CD14-positive monocyte (primary cell): ENCODE results near the gene EEPD1. TPM values are rescaled to one million over a fixed set of nuclear protein-coding genes. Genes with fewer than 3 reads are reported as not detected.

ENCODE experiments used
- DNase-seq, 3 donors: peaks; one replicate each; pipeline ENCODE4 v3.0.0-alpha.2; 2011 to 2022
- H2AFZ ChIP-seq: 2 replicates; pipeline ENCODE4 v1.6.0; 2012; ENCODE audit warnings: mild to moderate bottlenecking, low read depth, low read length, inconsistent platforms; ENCODE audit not compliant: insufficient read depth, poor library complexity, severe bottlenecking
- H3K27ac ChIP-seq, 2 donors: 1 replicate in 1 of 2; 2 replicates in 1 of 2; pipeline ENCODE4 v1.5.1; 2012 to 2013; ENCODE audit warnings: low read length in 2 of 2, control low read depth in 1 of 2, inconsistent platforms in 1 of 2, low read depth in 1 of 2, mild to moderate bottlenecking in 1 of 2
- H3K27me3 ChIP-seq, 2 donors: one replicate each; pipeline versions ENCODE4 v1.6.0 to v1.6.1; 2011 to 2013; ENCODE audit warnings: low read length in 2 of 2; ENCODE audit not compliant: control insufficient read depth in 2 of 2, insufficient read depth in 2 of 2
- H3K36me3 ChIP-seq, 2 donors: replicated peaks in 1 of 2; 1 replicate in 1 of 2; 2 replicates in 1 of 2; pipeline versions ENCODE4 v1.5.1 to v1.6.1; 2012 to 2013; ENCODE audit warnings: low read length in 2 of 2, control low read depth in 1 of 2, inconsistent platforms in 1 of 2, mild to moderate bottlenecking in 1 of 2; ENCODE audit not compliant: insufficient read depth in 2 of 2, control insufficient read depth in 1 of 2
- H3K4me1 ChIP-seq, 2 donors: 1 replicate in 1 of 2; 2 replicates in 1 of 2; pipeline versions ENCODE4 v1.5.1 to v1.6.1; 2012 to 2013; ENCODE audit warnings: low read length in 2 of 2, control low read depth in 1 of 2, inconsistent platforms in 1 of 2, mild to moderate bottlenecking in 1 of 2, moderate library complexity in 1 of 2; ENCODE audit not compliant: insufficient read depth in 2 of 2, control insufficient read depth in 1 of 2
- H3K4me2 ChIP-seq: replicated peaks from 2 replicates; pipeline ENCODE3; 2012; ENCODE audit warnings: low read length, moderate library complexity, mild to moderate bottlenecking; ENCODE audit not compliant: poor library complexity, severe bottlenecking; ENCODE audit errors: extremely low read depth
- H3K4me3 ChIP-seq, 3 experiments: fragments of 200-600 bp in 1 of 3; sonication (generic) in 1 of 3; replicated peaks in 1 of 3; 1 replicate in 2 of 3; 2 replicates in 1 of 3; pipeline ENCODE4 v1.5.1; 2011 to 2013; ENCODE audit warnings: low read length in 3 of 3, mild to moderate bottlenecking in 3 of 3, control low read depth in 2 of 3, low read depth in 2 of 3, inconsistent platforms in 1 of 3, moderate library complexity in 1 of 3
- H3K79me2 ChIP-seq: 2 replicates; pipeline ENCODE4 v1.6.0; 2012; ENCODE audit warnings: mild to moderate bottlenecking, control low read depth, inconsistent platforms, low read length, moderate library complexity; ENCODE audit not compliant: insufficient read depth
- H3K9ac ChIP-seq: 2 replicates; pipeline ENCODE4 v1.6.0; 2017; ENCODE audit warnings: low read length, mild to moderate bottlenecking; ENCODE audit not compliant: insufficient read depth, poor library complexity, severe bottlenecking
- H3K9me3 ChIP-seq, 2 donors: replicated peaks in 1 of 2; 1 replicate in 1 of 2; 2 replicates in 1 of 2; pipeline versions ENCODE4 v1.5.1 to v1.6.1; 2012 to 2013; ENCODE audit warnings: low read length in 2 of 2, control low read depth in 1 of 2; ENCODE audit not compliant: control insufficient read depth in 1 of 2, insufficient read depth in 1 of 2
- H4K20me1 ChIP-seq: 2 replicates; pipeline ENCODE4 v1.6.0; 2012; ENCODE audit warnings: mild to moderate bottlenecking, low read length, control low read depth, moderate library complexity; ENCODE audit not compliant: insufficient read depth
- H3K27ac Mint-ChIP-seq, 7 donors: one replicate each; pipeline ENCODE4 v1.8.0; 2020; ENCODE audit warnings: mild to moderate bottlenecking in 7 of 7, mixed read lengths in 7 of 7, moderate library complexity in 6 of 7, inconsistent platforms in 2 of 7
- H3K27me3 Mint-ChIP-seq, 3 donors: one replicate each; pipeline ENCODE4 v1.8.0; 2021 to 2022; ENCODE audit warnings: low read depth in 3 of 3, mild to moderate bottlenecking in 3 of 3, mixed read lengths in 3 of 3, moderate library complexity in 3 of 3, inconsistent platforms in 1 of 3
- H3K36me3 Mint-ChIP-seq, 2 donors: one replicate each; pipeline ENCODE4 v1.8.0; 2020; ENCODE audit warnings: mixed read lengths in 2 of 2, inconsistent platforms in 1 of 2, mild to moderate bottlenecking in 1 of 2
- H3K4me1 Mint-ChIP-seq: one replicate; pipeline ENCODE4 v1.8.0; 2020; ENCODE audit warnings: mild to moderate bottlenecking, mixed read lengths
- H3K4me3 Mint-ChIP-seq, 2 donors: one replicate each; pipeline ENCODE4 v1.8.0; 2020; ENCODE audit warnings: mild to moderate bottlenecking in 2 of 2, mixed read lengths in 2 of 2, moderate library complexity in 1 of 2
- H3K9me3 Mint-ChIP-seq, 7 donors: one replicate each; pipeline ENCODE4 v1.8.0; 2020 to 2022; ENCODE audit warnings: mixed read lengths in 7 of 7, mild to moderate bottlenecking in 6 of 7, moderate library complexity in 6 of 7, inconsistent platforms in 2 of 7
- CTCF ChIP-seq: fragments of 200-600 bp; IDR thresholded peaks from one replicate; pipeline ENCODE4 v1.8.0; 2022; ENCODE audit warnings: antibody characterized with exemption, mild to moderate bottlenecking
- WGBS: methylation state at CpG from one replicate; pipeline ENCODE4 v1.1.5; 2013; ENCODE audit warnings: missing lambda C conversion rate; ENCODE audit not compliant: insufficient coverage; 5-methylcytosine and 5-hydroxymethylcytosine counted together
- intact Hi-C, 2 donors: fragments of 100-400 bp; cut with micrococcal nuclease; formaldehyde crosslinking; loops; one replicate each; pipeline versions ENCODE4 v1.15.0 to v1.15.1; 2023
- polyA plus RNA-seq, 3 donors: library from polyadenylated mRNA; depleted of rRNA in 1 of 3; unstranded in 2 of 3; stranded (reverse) in 1 of 3; fragments of 300-500 nt in 2 of 3; fragments of >200 nt in 1 of 3; fragmentation: Illumina TruSeq in 2 of 3; gene quantifications; 1 replicate in 2 of 3; 2 replicates in 1 of 3; pipeline ENCODE4 v1.2.3, GENCODE V29; 2012 to 2021

EEPD1 gene
- polyA plus RNA-seq, 3 donors = 8.6 to 14.4 (median 12.6) TPM

- no peak overlapping the region for H2AFZ ChIP-seq
- peaks cover 0 to 4% (median 0%) of the 10 kb centered on the region in 3 donors for H3K27me3 Mint-ChIP-seq
- peak overlapping the region in 1 of 2 donors; percentile 19 for H3K27ac ChIP-seq
- H3K9me3 Mint-ChIP-seq = no peaks in the 10 kb centered on the region
- H3K4me1 Mint-ChIP-seq = peaks cover 28% of the 10 kb centered on the region
- H3K27ac Mint-ChIP-seq = peak overlapping the region in 4 of 7 donors; percentile 73 to 84 (median 78)
- H3K4me3 ChIP-seq = no peak overlapping the region
- H3K36me3 Mint-ChIP-seq = peaks cover 18 to 33% of the 10 kb centered on the region in 2 donors
- H3K4me1 ChIP-seq = peaks cover 26 to 27% of the 10 kb centered on the region in 2 donors
- no peak overlapping the region for H3K4me2 ChIP-seq
- no peak for DNase-seq
- H3K4me3 Mint-ChIP-seq = no peak overlapping the region
- intact Hi-C loops = no loop called here
- no peaks in the 10 kb centered on the region for H3K27me3 ChIP-seq
- TF ChIP-seq CTCF = no peak
- H4K20me1 ChIP-seq = peaks cover 7% of the 10 kb centered on the region
- H3K36me3 ChIP-seq = no peaks in the 10 kb centered on the region
- WGBS = 100% methylated on average over 1 of the region's 4 CpGs
- no peak overlapping the region for H3K9ac ChIP-seq
- no peaks in the 10 kb centered on the region for H3K9me3 ChIP-seq
- peaks cover 7% of the 10 kb centered on the region for H3K79me2 ChIP-seq
Observed at GRCh38 chr7:36165802-36166201, 12.7 kb downstream of the EEPD1 start.

DNA sequence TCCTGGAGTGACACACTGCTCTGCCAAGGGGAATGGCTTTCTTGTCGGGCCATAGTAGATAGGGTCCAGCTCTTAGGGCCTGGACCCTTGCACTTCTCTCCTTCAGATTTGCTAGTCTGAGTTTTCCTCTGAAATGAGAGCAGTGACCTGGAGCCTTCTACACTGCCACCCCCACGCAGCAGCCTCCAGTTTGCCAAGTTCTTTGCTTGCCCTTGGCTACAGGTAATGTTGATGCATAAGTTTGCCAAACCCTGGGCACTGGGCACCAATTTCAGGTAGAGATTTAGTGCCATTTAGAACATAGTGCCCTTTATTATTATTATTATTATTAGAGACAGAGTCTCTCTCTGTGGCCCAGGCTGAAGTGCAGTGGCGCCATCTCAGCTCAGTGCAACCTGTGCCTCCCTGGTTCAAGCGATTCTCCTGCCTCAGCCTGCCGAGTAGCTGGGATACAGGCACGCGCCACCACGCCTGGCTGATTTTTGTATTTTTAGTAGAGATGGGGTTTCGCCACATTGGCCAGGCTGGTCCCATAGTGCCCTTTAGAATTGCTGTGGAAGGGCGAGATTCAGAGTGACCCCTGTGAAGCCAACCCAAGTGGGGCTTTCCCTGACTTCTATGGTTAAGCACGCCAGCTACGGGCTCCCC is 14.5 kb downstream of the EEPD1 start:
- Histone ChIP-seq H2AFZ (no peak overlapping the region), H3K4me3 (no peak overlapping the region), H3K4me2 (no peak overlapping the region), H3K9me3 (no peaks in the 10 kb centered on the region), H3K27ac (no peak overlapping the region), H3K27me3 (no peaks in the 10 kb centered on the region), H3K36me3 (no peaks in the 10 kb centered on the region), H3K4me1 (peaks cover 16 to 17% of the 10 kb centered on the region in 2 donors), H3K79me2 (peaks cover 11% of the 10 kb centered on the region), H4K20me1 (no peaks in the 10 kb centered on the region), H3K9ac (no peak overlapping the region)
- peaks cover 0 to 2% (median 0%) of the 10 kb centered on the region in 3 donors for H3K27me3 Mint-ChIP-seq
- peaks cover 7 to 25% of the 10 kb centered on the region in 2 donors for H3K36me3 Mint-ChIP-seq
- no peak for TF ChIP-seq CTCF
- H3K4me1 Mint-ChIP-seq = peaks cover 19% of the 10 kb centered on the region
- DNase-seq = no peak
- 100% methylated on average over 7 of the region's 12 CpGs for WGBS
- intact Hi-C loops = no loop called here
- H3K27ac Mint-ChIP-seq = no peak overlapping the region
- no peak overlapping the region for H3K4me3 Mint-ChIP-seq
- H3K9me3 Mint-ChIP-seq = no peaks in the 10 kb centered on the region
